IMR-90 (cell line): ENCODE measurements around the gene ALOXE3. TPM values are rescaled to one million over a fixed set of nuclear protein-coding genes. Genes with fewer than 3 reads are reported as not detected.

Source experiments
- ATAC-seq: fragments of 200-7000 bp; cut with Tn5 transposase; 2 replicates; pipeline ENCODE4 v1.9.1; 2020; ENCODE audit warnings: low read depth, mild to moderate bottlenecking, moderate library complexity
- BruUV-seq: library from RNA; stranded (reverse); fragments of 400-500 nt; replicated peaks from 2 replicates; lab custom pipeline; 2021; lab: Mats Ljungman, UMichigan
- CTCF ChIA-PET: fragments of 300-600 bp; formaldehyde crosslinking; extraction: SDS; loops from one replicate; lab custom pipeline; 2021; ENCODE audit warnings: antibody characterized with exemption; lab: Yijun Ruan, JAX
- POLR2A ChIA-PET: fragments of 300-600 bp; sonication (Branson Sonifier 250); formaldehyde crosslinking; loops from one replicate; lab custom pipeline; 2022; ENCODE audit warnings: antibody characterized with exemption; ENCODE audit not compliant: unreplicated experiment; lab: Charles Lee
- DNase-seq: peaks from one replicate; pipeline ENCODE4 v3.0.0; 2013
- H2AFZ ChIP-seq: replicated peaks from 2 replicates; pipeline ENCODE3; 2013; ENCODE audit warnings: low read length, mild to moderate bottlenecking; ENCODE audit not compliant: poor library complexity
- H2AK5ac ChIP-seq: 2 replicates; pipeline ENCODE4 v1.6.1; 2013; ENCODE audit warnings: low read depth, low read length, inconsistent platforms
- H2AK9ac ChIP-seq: replicated peaks from 2 replicates; pipeline ENCODE3; 2013; ENCODE audit warnings: mild to moderate bottlenecking, low read depth, low read length, moderate library complexity; ENCODE audit not compliant: poor library complexity
- H2BK120ac ChIP-seq: 2 replicates; pipeline ENCODE4 v1.6.1; 2013; ENCODE audit warnings: low read depth, low read length, inconsistent platforms
- H2BK15ac ChIP-seq: 3 replicates; pipeline ENCODE4 v1.6.1; 2013; ENCODE audit warnings: low read depth, low read length, inconsistent platforms
- H2BK20ac ChIP-seq: 2 replicates; pipeline ENCODE4 v1.6.1; 2013; ENCODE audit warnings: low read depth, mild to moderate bottlenecking, inconsistent platforms, low read length, moderate library complexity
- H2BK5ac ChIP-seq: 2 replicates; pipeline ENCODE4 v1.6.1; 2013; ENCODE audit warnings: mild to moderate bottlenecking, low read depth, low read length, inconsistent platforms; ENCODE audit not compliant: poor library complexity, severe bottlenecking
- H3K14ac ChIP-seq: replicated peaks from 2 replicates; pipeline ENCODE4 v1.6.1; 2013; ENCODE audit warnings: low read depth, low read length, inconsistent platforms
- H3K18ac ChIP-seq: 2 replicates; pipeline ENCODE4 v1.6.1; 2013; ENCODE audit warnings: low read depth, low read length, control low read depth
- H3K23ac ChIP-seq: 2 replicates; pipeline ENCODE4 v1.6.1; 2013; ENCODE audit warnings: low read depth, low read length, inconsistent platforms
- H3K27ac ChIP-seq: 2 replicates; pipeline ENCODE4 v1.5.1; 2013; ENCODE audit warnings: mild to moderate bottlenecking, control low read depth, low read length; ENCODE audit not compliant: insufficient read depth
- H3K27me3 ChIP-seq: 2 replicates; pipeline ENCODE4 v1.6.1; 2013; ENCODE audit warnings: low read length; ENCODE audit not compliant: control insufficient read depth, insufficient read depth
- H3K36me3 ChIP-seq: 2 replicates; pipeline ENCODE4 v1.6.1; 2013; ENCODE audit warnings: low read length, mixed read lengths; ENCODE audit not compliant: control insufficient read depth, insufficient read depth
- H3K4ac ChIP-seq: 2 replicates; pipeline ENCODE4 v1.6.1; 2013; ENCODE audit warnings: low read depth, low read length, inconsistent platforms
- H3K4me1 ChIP-seq: 2 replicates; pipeline ENCODE4 v1.6.1; 2013; ENCODE audit warnings: low read length, mixed read lengths; ENCODE audit not compliant: control insufficient read depth, insufficient read depth
- H3K4me2 ChIP-seq: 2 replicates; pipeline ENCODE4 v1.6.1; 2013; ENCODE audit warnings: low read depth, mild to moderate bottlenecking, control low read depth, low read length, moderate library complexity
- H3K4me3 ChIP-seq: 2 replicates; pipeline ENCODE4 v1.5.1; 2013; ENCODE audit warnings: low read depth, mild to moderate bottlenecking, control low read depth, low read length, moderate library complexity; ENCODE audit not compliant: insufficient read depth
- H3K56ac ChIP-seq: 2 replicates; pipeline ENCODE4 v1.6.1; 2013; ENCODE audit warnings: low read length, inconsistent platforms; ENCODE audit not compliant: insufficient read depth; ENCODE audit errors: extremely low read depth
- H3K79me1 ChIP-seq, 2 experiments: 2 replicates each; pipeline ENCODE4 v1.6.1; 2013; ENCODE audit warnings: low read length in 2 of 2, inconsistent platforms in 1 of 2, low read depth in 1 of 2
- H3K9ac ChIP-seq: 2 replicates; pipeline ENCODE4 v1.6.1; 2013; ENCODE audit warnings: low read depth, low read length, control low read depth
- H3K9me1 ChIP-seq: 2 replicates; pipeline ENCODE4 v1.6.1; 2013; ENCODE audit warnings: low read length, inconsistent platforms; ENCODE audit not compliant: insufficient read depth
- H3K9me3 ChIP-seq: 2 replicates; pipeline ENCODE4 v1.6.1; 2013; ENCODE audit warnings: low read length; ENCODE audit not compliant: control insufficient read depth, insufficient read depth
- H4K20me1 ChIP-seq: 2 replicates; pipeline ENCODE4 v1.6.1; 2013; ENCODE audit warnings: low read length, inconsistent platforms; ENCODE audit not compliant: insufficient read depth
- H4K5ac ChIP-seq: 2 replicates; pipeline ENCODE4 v1.6.1; 2013; ENCODE audit warnings: mild to moderate bottlenecking, low read depth, low read length, control low read depth
- H4K8ac ChIP-seq, 2 experiments: 2 replicates each; pipeline ENCODE4 v1.6.1; 2013; ENCODE audit warnings: low read depth in 2 of 2, low read length in 2 of 2, control low read depth in 1 of 2, inconsistent platforms in 1 of 2
- H4K91ac ChIP-seq: 2 replicates; pipeline ENCODE4 v1.6.1; 2013; ENCODE audit warnings: low read depth, low read length, inconsistent platforms; ENCODE audit not compliant: insufficient read depth
- FOS ChIP-seq: fragments of 150-350 bp; IDR thresholded peaks from 2 replicates; pipeline ENCODE4 v1.6.1; 2016; ENCODE audit warnings: low read depth, low read length
- NFE2L2 ChIP-seq: fragments of 150-350 bp; IDR thresholded peaks from 2 replicates; pipeline ENCODE4 v1.6.1; 2016; ENCODE audit warnings: low read depth, mild to moderate bottlenecking, low read length
- WGBS, 2 experiments: methylation state at CpG; one replicate each; pipeline versions ENCODE4 v1.1.5 to v1.1.7; 2013; ENCODE audit warnings: missing lambda C conversion rate in 2 of 2; ENCODE audit not compliant: insufficient read length in 1 of 2; ENCODE audit errors: extremely low coverage in 2 of 2; 5-methylcytosine and 5-hydroxymethylcytosine counted together
- dilution Hi-C: fragments of 300-500 bp; cut with HindIII; formaldehyde crosslinking; loops from one replicate; pipeline ENCODE4 v1.14.3; 2018; ENCODE audit warnings: low sequenced_read_pairs; ENCODE audit not compliant: unreplicated experiment
- in situ Hi-C: fragments of 300-500 bp; cut with MboI; formaldehyde crosslinking; loops from 3 replicates; pipeline ENCODE4 v1.14.3; 2019; ENCODE audit warnings: low sequenced_read_pairs, inconsistent platforms, mixed read lengths
- intact Hi-C: fragments of 100-400 bp; cut with micrococcal nuclease; formaldehyde crosslinking; loops from 2 replicates; pipeline ENCODE4 v1.10.0; 2022
- polyA plus RNA-seq, 3 experiments: library from polyadenylated mRNA; depleted of rRNA; stranded (reverse); fragments of >200 nt; gene quantifications; 2 replicates each; pipeline ENCODE4 v1.2.3, GENCODE V29; 2012; ENCODE audit warnings: low replicate concordance in 1 of 3
- total RNA-seq: library from RNA; depleted of rRNA; stranded (reverse); fragments of >200 nt; gene quantifications from 2 replicates; pipeline ENCODE4 v1.2.3, GENCODE V29; 2012

Gene ALOXE3
- total and polyA plus RNA-seq, 2 of the 4 experiments (the other 2 are of a cell fraction): under 0.01 to 0.26 TPM

DNA sequence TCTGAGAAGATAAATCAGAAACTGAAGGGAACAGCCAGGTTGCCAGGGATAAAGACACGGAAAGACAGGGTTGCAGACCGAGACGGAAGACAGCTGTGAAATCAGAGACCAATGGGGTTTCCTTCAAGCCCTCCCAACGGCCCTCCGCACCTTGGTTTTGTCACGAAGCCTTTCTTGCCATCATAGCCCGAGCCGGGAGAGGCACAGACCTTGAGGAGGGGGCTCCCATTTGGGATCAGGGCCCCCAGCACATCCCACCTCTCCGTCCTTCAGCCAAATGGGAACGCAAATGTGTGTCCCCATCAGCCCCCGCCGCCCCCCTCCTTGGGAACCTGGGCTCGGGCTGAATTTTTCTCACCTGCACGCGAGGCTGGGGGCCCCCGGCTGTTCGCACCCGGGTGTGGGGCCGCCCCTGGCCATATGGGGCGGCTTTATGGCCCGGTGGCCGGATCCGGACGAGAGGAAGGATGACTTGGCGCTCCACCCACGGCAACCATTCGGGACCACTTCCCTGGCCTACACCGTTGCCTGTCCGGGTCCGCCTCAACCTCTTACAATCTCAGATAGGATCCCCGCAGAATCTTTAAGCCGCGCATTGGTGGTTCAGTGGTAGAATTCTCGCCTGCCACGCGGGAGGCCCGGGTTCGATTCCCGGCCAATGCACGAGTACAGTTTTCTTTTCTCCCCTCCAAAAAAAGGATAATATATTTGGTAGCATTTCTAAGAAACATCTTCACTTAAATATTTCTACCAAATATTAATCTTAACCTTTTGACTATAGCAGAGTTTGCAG is 7.0 kb upstream of the ALOXE3 start:
- Histone ChIP-seq H2AK5ac (peak overlapping the region; percentile 30), H3K79me1 (no peaks in the 10 kb centered on the region; a peak in 1 of 4 replicates), H3K27ac (no peak overlapping the region), H2AK9ac (peak overlapping the region; percentile 90), H3K18ac (no peak overlapping the region), H4K20me1 (peaks cover 7% of the 10 kb centered on the region), H3K4ac (no peak overlapping the region), H3K9ac (no peak overlapping the region; the same call in 1 of the 2 replicates), H2BK20ac (no peak overlapping the region), H3K9me3 (no peaks in the 10 kb centered on the region), H2BK15ac (no peak overlapping the region), H3K9me1 (peaks cover 7% of the 10 kb centered on the region; the same call in 1 of the 2 replicates), H2BK120ac (no peak overlapping the region), H3K36me3 (no peaks in the 10 kb centered on the region), H4K8ac (no peak overlapping the region), H3K23ac (peak overlapping the region; percentile 70), H3K27me3 (no peaks in the 10 kb centered on the region), H2AFZ (peak overlapping the region; percentile 88), H4K5ac (no peak overlapping the region), H3K4me3 (peak overlapping the region; percentile 73), H3K4me2 (peak overlapping the region; percentile 95), H3K4me1 (peaks cover 8% of the 10 kb centered on the region), H3K56ac (no peak overlapping the region), H4K91ac (no peak overlapping the region), H3K14ac (0 out of 2 replicates have a peak overlapping the region, but pooled peaks have one; percentile 51), H2BK5ac (no peak overlapping the region)
- in situ Hi-C loops: no loop called here
- ChIA-PET CTCF (interaction anchor here (1.2 kb wide), 1 partner anchor 14 kb away, joined by 3 read pairs; no protein-coding TSS in a partner anchor), POLR2A (no interaction called here)
- dilution Hi-C loops: no loop called here
- DNase-seq (peak; percentile 60), ATAC-seq (peak; percentile 5)
- 1% methylated on average over 15 of the region's 40 CpGs; no CpG with 5 or more reads in 1 of the 2 experiments for WGBS, 2 experiments
- TF ChIP-seq FOS (peak; percentile 88), NFE2L2 (no peak)
- BruUV-seq: no TSS peak
- intact Hi-C loops: loop anchor here (1.0 to 2.0 kb wide), 4 partner anchors 13 to 97 kb away; no protein-coding TSS in a partner anchor
